Activated CD8-positive, alpha-beta T cell treated with anti-CD3 and anti-CD28 coated beads for 36 hours (primary cell): Measurements from ENCODE around the gene TUBB6. TPM values are rescaled to one million over a fixed set of nuclear protein-coding genes. Genes with fewer than 3 reads are reported as not detected.

Experiments used
- ATAC-seq: fragments of 200-7000 bp; cut with Tn5 transposase; one replicate; pipeline ENCODE4 v1.10.0; 2021; ENCODE audit warnings: mild to moderate bottlenecking, moderate library complexity
- CTCF ChIA-PET: fragments of 350-600 bp; sonication (Branson Sonifier 250); formaldehyde crosslinking; loops from one replicate; lab custom pipeline; 2021; ENCODE audit warnings: antibody characterized with exemption; lab: Charles Lee
- POLR2A ChIA-PET: fragments of 350-600 bp; sonication (Branson Sonifier 250); formaldehyde crosslinking; loops from one replicate; lab custom pipeline; 2021; ENCODE audit warnings: antibody characterized with exemption; lab: Charles Lee
- DNase-seq: peaks from one replicate; pipeline ENCODE4 v3.0.0-alpha.2; 2020
- H3K27ac Mint-ChIP-seq: one replicate; pipeline ENCODE4 v1.8.0; 2021; ENCODE audit warnings: mild to moderate bottlenecking, mixed read lengths
- H3K27me3 Mint-ChIP-seq: one replicate; pipeline ENCODE4 v1.8.0; 2021; ENCODE audit warnings: mixed read lengths
- H3K36me3 Mint-ChIP-seq: one replicate; pipeline ENCODE4 v1.8.0; 2021; ENCODE audit warnings: low read depth, mixed read lengths
- H3K4me1 Mint-ChIP-seq: one replicate; pipeline ENCODE4 v1.8.0; 2021; ENCODE audit warnings: low read depth, mixed read lengths
- H3K4me3 Mint-ChIP-seq: one replicate; pipeline ENCODE4 v1.8.0; 2021; ENCODE audit warnings: mild to moderate bottlenecking, moderate library complexity, mixed read lengths
- H3K9me3 Mint-ChIP-seq: one replicate; pipeline ENCODE4 v1.8.0; 2021; ENCODE audit warnings: mixed read lengths
- intact Hi-C: fragments of 100-400 bp; cut with micrococcal nuclease; formaldehyde crosslinking; loops from one replicate; pipeline ENCODE4 v1.10.0; 2022
- total RNA-seq, 2 experiments: library from RNA; stranded (reverse); gene quantifications; one replicate each; pipeline ENCODE4 v1.2.3, GENCODE V29; 2021
- TF ChIP-seq, protein P1 (sequence below): fragments of 200-600 bp; IDR thresholded peaks from one replicate; pipeline ENCODE4 v1.8.0; 2022; ENCODE audit warnings: antibody characterized with exemption, mild to moderate bottlenecking

TUBB6 gene
- total RNA-seq, 2 experiments from 2014 or later = 11.5 to 12.6 TPM

GRCh38 chr18:12346240-12346565, 38.2 kb downstream of the TUBB6 start:
- Mint-ChIP-seq H3K4me1 (no peaks in the 10 kb centered on the region), H3K27ac (no peak overlapping the region), H3K36me3 (peaks cover 52% of the 10 kb centered on the region), H3K4me3 (no peak overlapping the region), H3K27me3 (no peaks in the 10 kb centered on the region), H3K9me3 (no peaks in the 10 kb centered on the region)
- TF ChIP-seq, protein P1, sequence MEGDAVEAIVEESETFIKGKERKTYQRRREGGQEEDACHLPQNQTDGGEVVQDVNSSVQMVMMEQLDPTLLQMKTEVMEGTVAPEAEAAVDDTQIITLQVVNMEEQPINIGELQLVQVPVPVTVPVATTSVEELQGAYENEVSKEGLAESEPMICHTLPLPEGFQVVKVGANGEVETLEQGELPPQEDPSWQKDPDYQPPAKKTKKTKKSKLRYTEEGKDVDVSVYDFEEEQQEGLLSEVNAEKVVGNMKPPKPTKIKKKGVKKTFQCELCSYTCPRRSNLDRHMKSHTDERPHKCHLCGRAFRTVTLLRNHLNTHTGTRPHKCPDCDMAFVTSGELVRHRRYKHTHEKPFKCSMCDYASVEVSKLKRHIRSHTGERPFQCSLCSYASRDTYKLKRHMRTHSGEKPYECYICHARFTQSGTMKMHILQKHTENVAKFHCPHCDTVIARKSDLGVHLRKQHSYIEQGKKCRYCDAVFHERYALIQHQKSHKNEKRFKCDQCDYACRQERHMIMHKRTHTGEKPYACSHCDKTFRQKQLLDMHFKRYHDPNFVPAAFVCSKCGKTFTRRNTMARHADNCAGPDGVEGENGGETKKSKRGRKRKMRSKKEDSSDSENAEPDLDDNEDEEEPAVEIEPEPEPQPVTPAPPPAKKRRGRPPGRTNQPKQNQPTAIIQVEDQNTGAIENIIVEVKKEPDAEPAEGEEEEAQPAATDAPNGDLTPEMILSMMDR = no peak
- DNase-seq (no peak), ATAC-seq (no peak)
- ChIA-PET POLR2A (no interaction called here), CTCF (no interaction called here)
- intact Hi-C loops = no loop called here

DNA sequence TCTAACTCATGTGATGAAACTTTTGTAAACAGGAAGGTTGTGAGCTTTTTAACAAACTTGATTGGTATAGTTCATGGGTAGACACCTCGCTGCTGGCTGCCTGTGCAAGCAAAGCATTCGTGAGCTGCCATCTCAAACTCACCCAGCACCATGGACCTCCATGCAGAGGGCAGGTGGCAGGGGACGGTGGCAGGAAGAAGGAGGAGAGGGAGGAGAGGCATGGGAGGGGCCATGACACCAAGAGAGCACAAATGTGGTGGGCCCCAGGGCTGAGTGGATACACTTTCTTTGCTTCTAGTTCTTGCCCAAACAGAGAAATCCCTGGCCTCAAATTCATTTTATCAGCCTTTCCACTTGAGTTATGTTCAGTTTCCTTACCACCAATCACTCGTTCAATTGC, 39.9 kb downstream of the TUBB6 start:
- ChIA-PET CTCF (interaction anchor here (1.3 to 1.4 kb wide), 2 partner anchors 11 to 17 kb away, joined by 3 to 4 read pairs; no protein-coding TSS in a partner anchor), POLR2A (no interaction called here)
- H3K4me1 Mint-ChIP-seq = no peaks in the 10 kb centered on the region
- TF ChIP-seq, protein P1 = no peak
- DNase-seq = no peak
- H3K4me3 Mint-ChIP-seq = no peak overlapping the region
- no peak for ATAC-seq
- H3K27me3 Mint-ChIP-seq = no peaks in the 10 kb centered on the region
- H3K27ac Mint-ChIP-seq = no peak overlapping the region
- no peaks in the 10 kb centered on the region for H3K9me3 Mint-ChIP-seq
- intact Hi-C loops = no loop called here
- peaks cover 47% of the 10 kb centered on the region for H3K36me3 Mint-ChIP-seq

- H3K9me3 Mint-ChIP-seq = no peaks in the 10 kb centered on the region
- H3K4me3 Mint-ChIP-seq = no peak overlapping the region
- peaks cover 44% of the 10 kb centered on the region for H3K36me3 Mint-ChIP-seq
- CTCF ChIA-PET = no interaction called here
- ATAC-seq (no peak), DNase-seq (no peak)
- TF ChIP-seq, protein P1 = no peak
- POLR2A ChIA-PET = interaction anchor here (0.6 kb wide), 1 partner anchor 24 kb away, joined by 3 read pairs; no protein-coding TSS in a partner anchor
- H3K27me3 Mint-ChIP-seq = no peaks in the 10 kb centered on the region
- H3K4me1 Mint-ChIP-seq = peaks cover 3% of the 10 kb centered on the region
- intact Hi-C loops = no loop called here
- H3K27ac Mint-ChIP-seq = no peak overlapping the region
Measured at GRCh38 chr18:12352188-12352587, 44.1 kb downstream of the TUBB6 start.

GRCh38 chr18:12359515-12359927, 51.5 kb downstream of the TUBB6 start:
- CTCF ChIA-PET = no interaction called here
- TF ChIP-seq, protein P1 = no peak
- no peak for ATAC-seq

DNA sequence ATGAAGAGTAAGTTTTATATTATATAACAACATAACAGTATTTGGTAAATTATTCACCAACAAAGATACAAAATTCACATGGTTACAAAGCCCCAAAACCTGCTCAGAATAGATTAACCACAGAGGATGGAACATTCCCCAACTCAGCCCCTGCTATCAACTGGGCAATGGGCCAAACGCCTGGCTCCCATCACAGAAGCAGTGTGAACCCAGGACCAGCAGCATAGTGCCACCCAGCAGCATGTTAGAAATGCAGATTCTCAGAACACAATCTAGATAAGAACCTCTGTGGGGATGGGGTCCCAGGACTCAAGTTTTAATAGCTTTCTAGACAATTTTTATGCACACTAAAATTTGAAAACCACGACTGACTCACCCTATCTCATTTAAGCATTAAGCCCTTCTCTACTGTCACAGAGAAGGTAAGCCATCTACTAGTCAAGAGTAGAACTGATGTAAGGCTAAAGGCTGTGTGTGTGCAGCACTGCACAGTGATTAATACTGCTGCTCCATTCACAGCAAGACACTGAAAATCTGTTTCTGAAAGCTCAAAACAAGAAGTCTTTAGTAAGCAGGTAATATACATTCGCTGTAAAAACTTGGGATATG, 53.8 kb downstream of the TUBB6 start:
- H3K36me3 Mint-ChIP-seq = peaks cover 41% of the 10 kb centered on the region
- no peaks in the 10 kb centered on the region for H3K9me3 Mint-ChIP-seq
- peaks cover 8% of the 10 kb centered on the region for H3K4me1 Mint-ChIP-seq
- peak overlapping the region; percentile 16 for H3K27ac Mint-ChIP-seq
- ChIA-PET POLR2A (interaction anchor here (2.3 kb wide), 1 partner anchor 14 kb away, joined by 7 read pairs; the partner anchor contains the start of gene AFG3L2), CTCF (no interaction called here)
- intact Hi-C loops = no loop called here
- no peaks in the 10 kb centered on the region for H3K27me3 Mint-ChIP-seq
- H3K4me3 Mint-ChIP-seq = no peak overlapping the region
- TF ChIP-seq, protein P1 = no peak
- DNase-seq (no peak), ATAC-seq (peak; percentile 53)

More at GRCh38 chr18:12359515-12359927, 51.5 kb downstream of the TUBB6 start:
- Mint-ChIP-seq H3K27me3 (no peaks in the 10 kb centered on the region), H3K4me1 (peaks cover 11% of the 10 kb centered on the region), H3K27ac (no peak overlapping the region), H3K9me3 (no peaks in the 10 kb centered on the region), H3K36me3 (peaks cover 35% of the 10 kb centered on the region), H3K4me3 (no peak overlapping the region)
- intact Hi-C loops = no loop called here
- POLR2A ChIA-PET = no interaction called here
- no peak for DNase-seq
